CD4-positive, alpha-beta T cell (primary cell): ENCODE measurements around the gene SMIM14. TPM values are rescaled to one million over a fixed set of nuclear protein-coding genes. Genes with fewer than 3 reads are reported as not detected.
A peak's percentile ranks its signal among the peaks of the same experiment; 100 is the strongest.

ENCODE experiments used
- ATAC-seq: fragments of 200-7000 bp; cut with Tn5 transposase; one replicate; pipeline ENCODE4 v1.10.0; 2022; ENCODE audit warnings: mild to moderate bottlenecking; ENCODE audit not compliant: poor library complexity
- CTCF ChIA-PET: fragments of 350-600 bp; sonication (Branson Sonifier 250); formaldehyde crosslinking; loops from one replicate; lab custom pipeline; 2021; ENCODE audit warnings: antibody characterized with exemption, inconsistent platforms; lab: Charles Lee
- POLR2A ChIA-PET: fragments of 350-600 bp; sonication (Branson Sonifier 250); formaldehyde crosslinking; loops from one replicate; lab custom pipeline; 2021; ENCODE audit warnings: antibody characterized with exemption, inconsistent platforms; lab: Charles Lee
- DNase-seq, 14 experiments: peaks; one replicate each; pipeline ENCODE4 v3.0.0-alpha.2; 2013 to 2020; ENCODE audit warnings: mixed read lengths in 2 of 14
- H3K27ac ChIP-seq, 2 donors: one replicate each; pipeline versions ENCODE4 v1.5.1 to v1.7.0; 2013; ENCODE audit warnings: low read length in 2 of 2, low read depth in 1 of 2, mild to moderate bottlenecking in 1 of 2
- H3K27me3 ChIP-seq, 2 experiments: 1 replicate in 1 of 2; 2 replicates in 1 of 2; pipeline versions ENCODE4 v1.6.1 to v1.7.0; 2013; ENCODE audit warnings: low read length in 2 of 2, control low read depth in 1 of 2, mild to moderate bottlenecking in 1 of 2, moderate library complexity in 1 of 2; ENCODE audit not compliant: insufficient read depth in 2 of 2, control insufficient read depth in 1 of 2
- H3K36me3 ChIP-seq: one replicate; pipeline ENCODE4 v1.6.1; 2013; ENCODE audit warnings: low read length, control low read depth; ENCODE audit not compliant: insufficient read depth
- H3K4me1 ChIP-seq: one replicate; pipeline ENCODE4 v1.6.1; 2013; ENCODE audit warnings: low read length, control low read depth; ENCODE audit not compliant: insufficient read depth
- H3K4me3 ChIP-seq: one replicate; pipeline ENCODE4 v1.5.1; 2013; ENCODE audit warnings: mild to moderate bottlenecking, low read length, moderate library complexity
- H3K9me3 ChIP-seq, 2 experiments: 1 replicate in 1 of 2; 2 replicates in 1 of 2; pipeline versions ENCODE4 v1.6.1 to v1.7.0; 2013; ENCODE audit warnings: low read length in 2 of 2, mild to moderate bottlenecking in 2 of 2, control low read depth in 1 of 2, moderate library complexity in 1 of 2; ENCODE audit not compliant: control insufficient read depth in 1 of 2, insufficient read depth in 1 of 2
- H3K27ac Mint-ChIP-seq: one replicate; pipeline ENCODE4 v1.8.0; 2020; ENCODE audit warnings: mixed read lengths
- H3K27me3 Mint-ChIP-seq: one replicate; pipeline ENCODE4 v1.8.0; 2021; ENCODE audit warnings: mixed read lengths
- H3K36me3 Mint-ChIP-seq: one replicate; pipeline ENCODE4 v1.8.0; 2021; ENCODE audit warnings: low read depth, mixed read lengths
- H3K4me1 Mint-ChIP-seq: one replicate; pipeline ENCODE4 v1.8.0; 2021; ENCODE audit warnings: low read depth, mixed read lengths
- H3K4me3 Mint-ChIP-seq: one replicate; pipeline ENCODE4 v1.8.0; 2020; ENCODE audit warnings: mild to moderate bottlenecking, mixed read lengths
- H3K9me3 Mint-ChIP-seq: one replicate; pipeline ENCODE4 v1.8.0; 2020; ENCODE audit warnings: mixed read lengths
- CTCF ChIP-seq: fragments of 200-600 bp; IDR thresholded peaks from one replicate; pipeline ENCODE4 v1.8.0; 2022; ENCODE audit warnings: antibody characterized with exemption, mild to moderate bottlenecking
- intact Hi-C, 2 experiments: fragments of 100-400 bp; cut with DNase I in 1 of 2; cut with micrococcal nuclease in 1 of 2; formaldehyde crosslinking; loops; one replicate each; pipeline versions ENCODE4 v1.15.1 to v1.9.0; 2023 to 2025; cut with DNase I, micrococcal nuclease
- total RNA-seq, 174 experiments: library from RNA in 2 of 174; stranded (reverse) in 2 of 174; gene quantifications; one replicate each; pipeline ENCODE4 v1.2.3 and lab custom pipeline; 2021 to 2026

The SMIM14 gene
- total RNA-seq, 2 experiments from 2014 or later = 2.0 to 3.1 TPM

- Histone ChIP-seq H3K27me3 (no peaks in the 10 kb centered on the region), H3K9me3 (peaks cover 6 to 7% of the 10 kb centered on the region in 2 experiments), H3K36me3 (no peaks in the 10 kb centered on the region), H3K4me3 (no peak overlapping the region), H3K27ac (no peak overlapping the region), H3K4me1 (no peaks in the 10 kb centered on the region)
- peaks cover 42% of the 10 kb centered on the region for H3K36me3 Mint-ChIP-seq
- no peak for ATAC-seq
- ChIA-PET POLR2A (no interaction called here), CTCF (no interaction called here)
- no peak overlapping the region for H3K27ac Mint-ChIP-seq
- H3K4me3 Mint-ChIP-seq = no peak overlapping the region
- peak in 3 of 14 experiments; percentile 1 to 10 (median 9) for DNase-seq
- no peaks in the 10 kb centered on the region for H3K9me3 Mint-ChIP-seq
- H3K4me1 Mint-ChIP-seq = no peaks in the 10 kb centered on the region
- no peaks in the 10 kb centered on the region for H3K27me3 Mint-ChIP-seq
- TF ChIP-seq CTCF = no peak
- intact Hi-C loops = no loop called here
Observed at GRCh38 chr4:39609454-39609931, 29.2 kb downstream of the SMIM14 start.

GRCh38 chr4:39608451-39608850 is 30.2 kb downstream of the SMIM14 start:
- Histone ChIP-seq H3K36me3 (no peaks in the 10 kb centered on the region), H3K4me1 (no peaks in the 10 kb centered on the region), H3K27ac (no peak overlapping the region), H3K4me3 (no peak overlapping the region), H3K9me3 (peaks cover 6 to 7% of the 10 kb centered on the region in 2 experiments), H3K27me3 (no peaks in the 10 kb centered on the region)
- no peaks in the 10 kb centered on the region for H3K27me3 Mint-ChIP-seq
- ATAC-seq (no peak), DNase-seq (no peak)
- no peaks in the 10 kb centered on the region for H3K9me3 Mint-ChIP-seq
- no peak for TF ChIP-seq CTCF
- no peak overlapping the region for H3K27ac Mint-ChIP-seq
- H3K36me3 Mint-ChIP-seq = peaks cover 50% of the 10 kb centered on the region
- intact Hi-C loops = no loop called here
- no peaks in the 10 kb centered on the region for H3K4me1 Mint-ChIP-seq
- ChIA-PET POLR2A (interaction anchor here (0.6 kb wide), 1 partner anchor 213 kb away, joined by 3 read pairs; no protein-coding TSS in a partner anchor), CTCF (no interaction called here)
- no peak overlapping the region for H3K4me3 Mint-ChIP-seq

- peaks cover 54% of the 10 kb centered on the region for H3K36me3 Mint-ChIP-seq
- no peak for ATAC-seq
- H3K9me3 Mint-ChIP-seq = no peaks in the 10 kb centered on the region
- H3K4me3 Mint-ChIP-seq = no peak overlapping the region
- Histone ChIP-seq H3K36me3 (no peaks in the 10 kb centered on the region), H3K27ac (no peak overlapping the region), H3K9me3 (peaks cover 6 to 7% of the 10 kb centered on the region in 2 experiments), H3K4me1 (no peaks in the 10 kb centered on the region), H3K4me3 (no peak overlapping the region), H3K27me3 (no peaks in the 10 kb centered on the region)
- H3K4me1 Mint-ChIP-seq = no peaks in the 10 kb centered on the region
- no peak for DNase-seq
- no peaks in the 10 kb centered on the region for H3K27me3 Mint-ChIP-seq
- H3K27ac Mint-ChIP-seq = no peak overlapping the region
- ChIA-PET POLR2A (no interaction called here), CTCF (no interaction called here)
- intact Hi-C loops = no loop called here
- no peak for TF ChIP-seq CTCF
Observed at GRCh38 chr4:39606747-39607146, 31.9 kb downstream of the SMIM14 start.
